Sigmoid colon (tissue), 7 donors: ENCODE results near the gene LRRC37B. TPM values are rescaled to one million over a fixed set of nuclear protein-coding genes. Genes with fewer than 3 reads are reported as not detected.
A peak's percentile ranks its signal among the peaks of the same experiment; 100 is the strongest.
"Not testable (repeated sequence)": the region's sequence is repeated elsewhere in the genome, so short reads cannot be mapped to it uniquely, and the experiment has no call there.

Experiments used
- DNase-seq: peaks from one replicate; pipeline ENCODE4 v3.0.0-alpha.2; 2019
- H3K27ac ChIP-seq, 4 donors: fragments of 200-600 bp; sonication (generic); one replicate each; pipeline ENCODE4 v1.5.1; 2016 to 2019; ENCODE audit warnings: mild to moderate bottlenecking in 1 of 4
- H3K27me3 ChIP-seq, 3 donors: fragments of 200-600 bp; sonication (generic); one replicate each; pipeline ENCODE4 v1.5.1; 2019; ENCODE audit warnings: mild to moderate bottlenecking in 1 of 3
- H3K36me3 ChIP-seq, 4 donors: fragments of 200-600 bp; sonication (generic); one replicate each; pipeline ENCODE4 v1.5.1; 2016 to 2019
- H3K4me1 ChIP-seq, 4 donors: fragments of 200-600 bp; sonication (generic); one replicate each; pipeline ENCODE4 v1.5.1; 2017 to 2019
- H3K4me3 ChIP-seq, 4 donors: fragments of 200-600 bp; sonication (generic); one replicate each; pipeline ENCODE4 v1.5.1; 2017 to 2019; ENCODE audit warnings: mild to moderate bottlenecking in 2 of 4, moderate library complexity in 1 of 4
- H3K9me3 ChIP-seq, 4 donors: fragments of 200-600 bp in 3 of 4; sonication (generic) in 3 of 4; one replicate each; pipeline versions ENCODE4 v1.5.1 to v1.6.1; 2013 to 2019
- EP300 ChIP-seq, 4 donors: sonication (generic); formaldehyde crosslinking; IDR thresholded peaks; one replicate each; pipeline ENCODE4 v1.6.1; 2017; ENCODE audit warnings: antibody characterized with exemption in 4 of 4
- POLR2A ChIP-seq, 2 donors: fragments of 450-650 bp; IDR thresholded peaks; one replicate each; pipeline ENCODE4 v1.6.1; 2016; ENCODE audit warnings: antibody characterized with exemption in 2 of 2, mild to moderate bottlenecking in 2 of 2, moderate library complexity in 2 of 2
- POLR2AphosphoS5 ChIP-seq, 4 donors: sonication (generic); formaldehyde crosslinking; IDR thresholded peaks; one replicate each; pipeline ENCODE4 v1.6.1; 2017; ENCODE audit warnings: antibody characterized with exemption in 4 of 4
- WGBS, 2 donors: extraction: QIAGEN DNeasy Blood & Tissue Kit; methylation state at CpG; one replicate each; pipeline ENCODE4 v1.1.7; 2013; 5-methylcytosine and 5-hydroxymethylcytosine counted together
- intact Hi-C: fragments of 100-400 bp; cut with DNase I; formaldehyde crosslinking; loops from one replicate; pipeline ENCODE4 v1.15.1; 2023
- polyA plus RNA-seq, 3 donors: library from polyadenylated mRNA; stranded (reverse); fragments of 200-250 nt; gene quantifications; one replicate each; pipeline ENCODE4 v1.2.3, GENCODE V29; 2013
- total RNA-seq, 4 donors: library from RNA; depleted of rRNA; stranded (reverse); fragments of >200 nt; gene quantifications; one replicate each; pipeline ENCODE4 v1.1.0, GENCODE V29; 2016
- TF ChIP-seq, protein P1 (sequence below), 4 experiments: fragments of 450-650 bp in 3 of 4; fragments of 200-600 bp in 1 of 4; IDR thresholded peaks; one replicate each; pipeline ENCODE4 v1.5.1; 2016 to 2019; ENCODE audit warnings: antibody characterized with exemption in 4 of 4, mild to moderate bottlenecking in 3 of 4, moderate library complexity in 2 of 4
- donor health status: healthy with polysubstance abuse.
- donor health status: Bipolar disorder and iron deficiency.
- donor health status: healthy.

LRRC37B gene
- total and polyA plus RNA-seq, 7 donors: 4.2 to 44.9 (median 14.0) TPM

DNA sequence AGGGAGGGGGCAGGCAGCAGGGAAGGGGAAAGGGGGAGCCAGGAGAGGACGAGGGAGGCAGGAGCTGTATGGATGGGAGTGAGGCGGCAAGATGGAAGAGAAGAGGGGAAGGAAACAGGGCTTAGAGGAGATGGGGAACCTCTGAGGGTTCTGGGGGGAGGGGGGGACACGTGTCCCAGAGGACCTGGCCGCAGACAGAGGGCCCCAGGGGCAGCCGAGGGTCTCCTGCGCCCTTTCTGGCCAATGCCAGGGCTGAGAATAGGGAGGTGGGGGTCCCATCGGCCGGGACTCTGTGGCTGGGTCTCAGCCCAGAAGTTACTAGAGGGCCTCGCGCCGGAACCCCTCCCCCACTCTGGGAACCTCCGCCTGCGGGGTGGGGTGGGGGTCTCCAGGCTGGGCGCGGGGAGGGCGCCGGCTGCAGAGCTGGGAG is 76.4 kb downstream of the LRRC37B start:
- DNase-seq, H3K27me3 ChIP-seq, intact Hi-C loops, H3K9me3 ChIP-seq, H3K36me3 ChIP-seq, H3K4me1 ChIP-seq: not testable (repeated sequence)
- peak overlapping the region; percentile 43 to 58 (median 51) for H3K4me3 ChIP-seq
- peak overlapping the region in 1 of 4 donors; percentile 64 for H3K27ac ChIP-seq
- WGBS, 2 donors: 4 to 13% methylated on average over 8 to 15 of the region's 17 CpGs

DNA sequence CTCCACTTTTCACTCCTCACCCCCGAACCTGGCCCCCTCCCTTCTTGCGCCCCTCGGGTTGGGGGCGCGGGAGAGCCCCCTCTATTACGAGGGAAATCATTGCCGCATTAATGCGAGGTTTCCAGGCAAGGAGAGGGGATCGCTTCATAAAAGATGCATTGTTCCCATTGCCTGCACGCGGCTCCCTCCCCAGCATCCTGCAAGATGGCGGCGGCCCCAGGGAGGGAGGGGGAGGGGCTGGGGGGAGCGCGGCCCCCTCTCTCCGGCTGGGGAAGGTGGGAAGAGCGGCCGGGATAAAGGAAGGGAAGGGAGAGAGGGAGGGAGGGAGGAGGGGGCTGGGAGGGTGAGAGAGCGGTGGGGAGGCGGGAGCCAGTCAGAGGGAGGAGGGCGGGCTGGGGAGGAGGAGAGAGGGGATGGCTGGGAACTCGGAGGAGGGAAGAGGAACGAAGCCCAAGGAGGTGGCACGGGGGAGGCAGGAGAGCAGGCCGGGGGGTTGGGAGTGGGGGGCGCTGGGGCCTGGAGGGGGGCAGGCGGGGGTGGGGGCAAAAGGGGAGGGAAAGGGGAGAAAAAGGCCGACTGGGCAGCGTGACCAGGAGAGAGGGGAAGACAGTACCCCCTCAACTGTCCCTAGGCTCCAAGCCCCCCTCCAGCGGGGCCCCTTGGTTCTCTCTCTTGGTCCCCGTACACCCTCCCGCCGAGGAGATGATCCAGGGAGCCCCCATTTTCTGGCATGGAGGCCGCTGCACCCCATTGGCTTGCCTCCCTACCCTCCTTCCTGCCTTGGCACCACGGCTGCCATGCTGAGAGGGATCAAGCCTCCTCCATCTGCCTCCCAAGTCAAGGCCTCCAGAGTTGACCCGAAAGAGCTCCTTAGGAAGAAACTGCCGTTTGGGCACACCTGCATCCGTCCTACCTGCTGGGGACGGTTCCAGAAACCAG is 77.1 kb downstream of the LRRC37B start:
- H3K27ac ChIP-seq: peak overlapping the region in 1 of 4 donors; percentile 64
- intact Hi-C loops, H3K9me3 ChIP-seq, H3K4me1 ChIP-seq, H3K27me3 ChIP-seq, H3K36me3 ChIP-seq, DNase-seq: not testable (repeated sequence)
- H3K4me3 ChIP-seq: peak overlapping the region; percentile 43 to 58 (median 51)
- 2 to 11% methylated on average over 18 of the region's 39 CpGs for WGBS, 2 donors

DNA sequence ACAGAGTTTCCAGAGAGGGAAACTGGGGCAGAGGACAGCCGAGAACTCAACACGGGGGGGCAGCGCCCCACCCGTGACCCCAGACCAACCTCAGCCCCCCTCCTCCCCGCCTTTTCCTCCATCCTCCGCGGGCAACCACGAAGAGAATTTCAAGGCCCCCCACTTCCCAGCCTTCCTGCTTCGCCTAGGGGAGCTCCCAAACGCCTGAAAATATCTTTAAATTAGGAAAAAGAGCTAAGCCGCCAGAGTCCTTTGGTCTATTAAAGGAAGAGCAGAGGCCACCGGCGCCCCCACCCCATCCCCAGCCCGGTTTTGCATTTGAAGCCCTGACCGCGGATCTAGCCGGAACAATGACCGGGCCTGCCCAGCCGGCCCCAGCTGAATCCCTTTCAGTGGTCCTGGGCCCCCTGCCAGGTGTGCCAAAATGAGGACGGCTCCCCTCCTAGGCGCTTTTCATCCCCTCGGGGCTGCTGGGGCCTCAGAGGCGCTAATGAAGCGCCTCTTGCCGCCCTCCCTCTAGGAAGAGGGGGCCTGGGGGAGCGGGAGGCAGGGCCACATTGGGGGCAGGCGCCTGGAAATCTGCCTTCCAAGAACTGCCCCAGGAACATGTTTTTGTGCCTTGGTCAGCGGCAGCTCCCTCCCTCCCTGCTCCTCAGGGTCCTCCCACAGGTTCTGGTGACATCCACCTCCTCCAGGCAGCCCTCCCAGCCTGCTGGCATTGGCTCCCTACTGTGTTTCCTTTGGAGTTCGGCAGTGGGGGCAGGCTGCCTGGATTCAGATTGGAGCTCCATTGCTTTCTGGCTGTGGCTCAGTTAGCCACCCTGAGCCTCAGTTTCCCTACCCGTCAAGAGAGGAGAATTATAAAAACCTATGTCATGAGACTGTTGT is 78.0 kb downstream of the LRRC37B start:
- intact Hi-C loops, H3K4me3 ChIP-seq, H3K27me3 ChIP-seq, DNase-seq, H3K27ac ChIP-seq, H3K4me1 ChIP-seq, H3K36me3 ChIP-seq, H3K9me3 ChIP-seq: not testable (repeated sequence)
- WGBS, 2 donors: 54 to 78% methylated on average over 24 to 25 of the region's 30 CpGs

DNA sequence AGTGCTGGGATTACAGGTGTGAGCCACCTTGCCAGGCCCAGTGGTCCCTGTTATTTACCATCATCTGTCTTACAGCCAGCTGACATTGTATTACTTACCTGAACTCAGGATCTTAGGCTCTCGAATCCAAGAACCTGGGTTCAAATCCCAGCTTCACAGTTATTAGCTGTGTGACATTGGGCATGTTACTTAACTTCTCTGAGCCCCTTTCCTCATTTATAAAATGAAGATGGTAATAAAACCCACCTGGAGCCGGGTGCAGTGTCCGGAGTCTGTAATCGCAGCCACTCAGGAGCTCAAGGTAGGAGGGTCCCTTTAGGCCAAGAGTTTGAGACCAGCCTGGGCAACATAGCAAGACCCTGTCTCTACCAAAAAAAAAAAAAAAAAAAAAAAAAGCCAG is 79.7 kb downstream of the LRRC37B start:
- intact Hi-C loops, H3K4me3 ChIP-seq, H3K4me1 ChIP-seq, H3K9me3 ChIP-seq, H3K36me3 ChIP-seq, H3K27me3 ChIP-seq, DNase-seq, H3K27ac ChIP-seq: not testable (repeated sequence)
- 95 to 96% methylated on average over 4 of the region's 4 CpGs for WGBS, 2 donors

DNA sequence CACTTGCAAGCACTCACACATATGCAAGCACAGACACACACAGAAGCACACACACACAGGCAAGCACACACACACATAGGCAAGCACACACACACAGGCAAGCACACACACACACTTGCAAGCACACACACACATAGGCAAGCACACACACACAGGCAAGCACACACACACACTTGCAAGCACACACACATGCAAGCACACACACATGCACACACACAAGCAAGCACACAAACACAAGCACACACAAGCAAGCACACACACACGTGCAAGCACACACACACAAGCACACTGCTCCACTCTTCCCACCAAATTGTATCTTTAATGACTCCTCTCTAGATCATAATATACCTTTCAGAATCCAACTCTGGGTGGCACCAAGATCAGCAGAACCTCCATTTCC is 84.9 kb downstream of the LRRC37B start:
- H3K4me1 ChIP-seq, H3K27me3 ChIP-seq, H3K9me3 ChIP-seq, intact Hi-C loops, H3K4me3 ChIP-seq, H3K27ac ChIP-seq, DNase-seq, H3K36me3 ChIP-seq: not testable (repeated sequence)
- 82 to 90% methylated on average over 1 of the region's 1 CpG for WGBS, 2 donors

DNA sequence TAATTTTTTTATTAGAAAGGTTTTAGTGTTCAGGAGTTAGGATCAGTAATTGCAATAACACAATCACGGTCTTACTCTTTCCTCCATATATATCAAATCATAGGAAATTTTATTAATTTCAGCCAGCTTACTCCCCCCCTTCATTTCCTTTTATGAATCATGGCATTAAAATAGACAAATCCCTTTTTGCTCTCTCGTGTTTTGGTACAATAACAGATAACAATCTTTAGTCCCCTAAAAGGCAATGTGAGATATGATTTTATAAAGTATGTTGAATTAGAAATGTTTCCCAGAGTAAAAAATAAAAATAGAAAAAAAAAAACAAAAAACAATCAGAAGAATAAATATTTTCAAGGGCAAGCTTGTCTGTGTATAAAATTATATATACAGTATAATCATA is 92.5 kb downstream of the LRRC37B start:
- TF ChIP-seq, protein P1, sequence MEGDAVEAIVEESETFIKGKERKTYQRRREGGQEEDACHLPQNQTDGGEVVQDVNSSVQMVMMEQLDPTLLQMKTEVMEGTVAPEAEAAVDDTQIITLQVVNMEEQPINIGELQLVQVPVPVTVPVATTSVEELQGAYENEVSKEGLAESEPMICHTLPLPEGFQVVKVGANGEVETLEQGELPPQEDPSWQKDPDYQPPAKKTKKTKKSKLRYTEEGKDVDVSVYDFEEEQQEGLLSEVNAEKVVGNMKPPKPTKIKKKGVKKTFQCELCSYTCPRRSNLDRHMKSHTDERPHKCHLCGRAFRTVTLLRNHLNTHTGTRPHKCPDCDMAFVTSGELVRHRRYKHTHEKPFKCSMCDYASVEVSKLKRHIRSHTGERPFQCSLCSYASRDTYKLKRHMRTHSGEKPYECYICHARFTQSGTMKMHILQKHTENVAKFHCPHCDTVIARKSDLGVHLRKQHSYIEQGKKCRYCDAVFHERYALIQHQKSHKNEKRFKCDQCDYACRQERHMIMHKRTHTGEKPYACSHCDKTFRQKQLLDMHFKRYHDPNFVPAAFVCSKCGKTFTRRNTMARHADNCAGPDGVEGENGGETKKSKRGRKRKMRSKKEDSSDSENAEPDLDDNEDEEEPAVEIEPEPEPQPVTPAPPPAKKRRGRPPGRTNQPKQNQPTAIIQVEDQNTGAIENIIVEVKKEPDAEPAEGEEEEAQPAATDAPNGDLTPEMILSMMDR (IDR thresholded peaks at IDR 0.05): no peak
- TF ChIP-seq POLR2A (IDR thresholded peaks at IDR 0.05) (no peak), POLR2AphosphoS5 (IDR thresholded peaks at IDR 0.05) (no peak), EP300 (IDR thresholded peaks at IDR 0.05) (no peak)
- no peak for DNase-seq
- Histone ChIP-seq H3K27me3 (no peaks in the 10 kb centered on the region), H3K9me3 (no peaks in the 10 kb centered on the region), H3K4me3 (no peak overlapping the region), H3K36me3 (no peaks in the 10 kb centered on the region), H3K27ac (no peak overlapping the region), H3K4me1 (no peaks in the 10 kb centered on the region)
- 77 to 82% methylated on average over 2 of the region's 2 CpGs for WGBS, 2 donors
- intact Hi-C loops: no loop called here

DNA sequence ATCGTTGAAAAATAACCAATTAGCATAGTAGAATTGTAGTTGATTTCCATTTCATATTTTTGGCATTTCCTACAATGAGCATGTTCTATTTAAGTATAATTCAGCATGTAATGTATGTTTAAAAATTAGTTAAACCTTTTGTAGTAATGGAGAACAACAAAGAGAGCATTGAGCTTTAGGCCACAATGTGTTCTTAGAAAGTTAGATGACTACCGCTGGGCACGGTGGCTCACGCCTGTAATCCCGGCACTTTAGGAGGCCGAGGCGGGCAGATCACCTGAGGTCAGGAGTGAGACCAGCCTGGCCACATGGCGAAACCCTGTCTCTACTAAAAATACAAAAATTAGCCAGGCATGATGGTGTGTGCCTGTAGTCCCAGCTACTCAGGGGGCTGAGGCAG is 93.1 kb downstream of the LRRC37B start:
- H3K4me1 ChIP-seq, H3K4me3 ChIP-seq, H3K36me3 ChIP-seq, DNase-seq, H3K27ac ChIP-seq, H3K9me3 ChIP-seq, intact Hi-C loops, H3K27me3 ChIP-seq: not testable (repeated sequence)
- WGBS, 2 donors: 47 to 83% methylated on average over 8 of the region's 8 CpGs
